Measurements from ENCODE around the gene PRR23C. TPM values are rescaled to one million over a fixed set of nuclear protein-coding genes. Genes with fewer than 3 reads are reported as not detected.

The PRR23C gene
- not detected in 2 replicates for total RNA-seq

GRCh38 chr3:139044366-139045210, at the start of gene PRR23C:
Gene PRR23C (minus strand): TSS chr3:139044892. CDS start chr3:139044620, 272 bp downstream.

DNA sequence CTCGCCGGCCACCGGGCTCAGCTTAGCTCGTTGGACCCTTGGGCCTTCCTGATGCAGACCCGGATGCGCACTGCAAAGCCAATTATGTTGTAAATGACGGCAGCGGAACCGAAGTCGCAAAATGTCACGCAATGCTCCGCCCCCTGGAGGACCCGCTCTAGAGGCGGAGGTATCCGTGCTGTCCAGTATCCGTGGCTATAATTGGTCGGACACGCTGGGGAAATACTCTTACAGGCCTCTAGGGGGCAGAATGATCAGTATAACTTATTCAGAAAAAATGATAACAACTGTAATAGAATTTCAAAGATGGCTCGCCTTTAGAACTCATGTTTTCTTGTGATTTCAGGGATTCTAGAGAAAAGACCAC, 23.8 kb downstream of the PRR23C start, which contains the start of gene PRR23B:
PRR23B (minus strand) TSS at position 59 of the 367 bp plus-strand sequence. CDS start 265 bp downstream, outside the sequence.

DNA sequence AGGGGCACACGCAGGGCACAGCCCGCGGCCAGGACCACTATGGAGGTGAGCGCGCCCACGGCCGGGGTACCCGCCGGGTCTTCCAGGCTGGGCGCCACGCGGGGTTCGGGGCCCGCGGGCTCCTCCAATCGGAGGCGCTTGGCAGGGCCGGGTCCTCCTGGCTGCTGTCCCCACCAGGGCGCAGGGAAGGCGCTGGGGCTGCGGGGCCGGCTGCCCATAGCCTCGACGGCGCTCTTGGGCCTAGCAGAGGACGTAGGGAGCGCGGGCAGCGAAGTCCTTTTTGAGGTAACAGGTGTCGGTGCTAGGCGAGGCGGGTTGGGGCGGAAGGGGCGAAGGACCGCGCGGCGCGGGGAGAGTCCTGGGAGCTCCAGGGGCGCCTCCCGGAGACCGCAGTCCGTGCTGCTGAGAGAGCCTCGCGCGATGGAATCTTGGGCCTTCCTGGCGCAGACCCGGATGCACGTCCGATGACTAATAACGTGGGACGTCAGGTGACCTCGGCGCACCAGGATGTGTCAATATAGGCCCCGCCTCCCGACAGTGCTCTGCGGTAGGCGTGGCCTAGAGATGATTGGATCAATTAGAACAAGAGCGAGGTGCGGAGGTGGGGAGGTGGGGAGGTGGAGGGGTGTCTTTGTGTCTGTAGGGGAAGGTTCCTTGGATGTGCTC, 38.5 kb downstream of the PRR23C start, which contains the start of gene PRR23A:
PRR23A (minus strand) TSS at position 218 of the 666 bp plus-strand sequence; CDS start at position 218, 0 bp downstream.

Other genes with a start within 250 kb of the PRR23C start
- 11.6 and 12.0 TPM in 2 replicates for gene PIK3CB, start 210.0 kb downstream of the PRR23C start, total RNA-seq
- gene FOXL2, start 97.8 kb downstream of the PRR23C start, total RNA-seq, result 0.13 and 0.16 TPM in 2 replicates
- gene FOXL2NB, start 97.7 kb downstream of the PRR23C start, total RNA-seq, result 0.13 TPM in 1 of 2 replicates, not detected in the other
- not detected in 2 replicates for gene PRR23A, start 38.6 kb downstream of the PRR23C start, total RNA-seq
- gene PRR23B, start 24.0 kb downstream of the PRR23C start, total RNA-seq, result not detected in 2 replicates